Duodenal mucosa (tissue), 2 donors: ENCODE results near the gene SCMH1.

Source experiments
- H3K27ac ChIP-seq: one replicate; pipeline ENCODE4 v1.7.0; 2013; ENCODE audit warnings: low read depth, low read length
- H3K27me3 ChIP-seq, 2 donors: one replicate each; pipeline ENCODE4 v1.7.0; 2013; ENCODE audit warnings: low read length in 2 of 2, control low read depth in 1 of 2; ENCODE audit not compliant: insufficient read depth in 2 of 2, control insufficient read depth in 1 of 2
- H3K36me3 ChIP-seq, 2 donors: one replicate each; pipeline ENCODE4 v1.7.0; 2013; ENCODE audit warnings: low read length in 2 of 2, control low read depth in 1 of 2; ENCODE audit not compliant: insufficient read depth in 2 of 2, control insufficient read depth in 1 of 2
- H3K4me1 ChIP-seq, 2 donors: one replicate each; pipeline ENCODE4 v1.7.0; 2013; ENCODE audit warnings: low read length in 2 of 2, control low read depth in 1 of 2; ENCODE audit not compliant: insufficient read depth in 2 of 2, control insufficient read depth in 1 of 2
- H3K4me3 ChIP-seq, 2 donors: one replicate each; pipeline ENCODE4 v1.7.0; 2013; ENCODE audit warnings: low read length in 2 of 2, low read depth in 1 of 2
- H3K9ac ChIP-seq, 2 donors: one replicate each; pipeline ENCODE4 v1.7.0; 2013; ENCODE audit warnings: low read length in 2 of 2, low read depth in 1 of 2
- H3K9me3 ChIP-seq, 2 donors: one replicate each; pipeline ENCODE4 v1.7.0; 2013; ENCODE audit warnings: low read length in 2 of 2, control low read depth in 1 of 2; ENCODE audit not compliant: control insufficient read depth in 1 of 2

The SCMH1 gene

GRCh38 chr1:41278076-41278475 lies 36.0 kb upstream of the SCMH1 start:
- no peak overlapping the region for H3K27ac ChIP-seq
- H3K9ac ChIP-seq = no peak overlapping the region
- H3K36me3 ChIP-seq = no peaks in the 10 kb centered on the region
- H3K4me1 ChIP-seq = no peaks in the 10 kb centered on the region
- H3K27me3 ChIP-seq = peaks cover 4 to 7% of the 10 kb centered on the region in 2 donors
- H3K9me3 ChIP-seq = no peaks in the 10 kb centered on the region
- no peak overlapping the region for H3K4me3 ChIP-seq

GRCh38 chr1:41277371-41277975 lies 35.4 kb upstream of the SCMH1 start:
- H3K9me3 ChIP-seq = no peaks in the 10 kb centered on the region
- no peak overlapping the region for H3K27ac ChIP-seq
- no peak overlapping the region for H3K4me3 ChIP-seq
- H3K9ac ChIP-seq = no peak overlapping the region
- no peaks in the 10 kb centered on the region for H3K4me1 ChIP-seq
- no peaks in the 10 kb centered on the region for H3K36me3 ChIP-seq
- peaks cover 0 to 7% of the 10 kb centered on the region in 2 donors for H3K27me3 ChIP-seq

- Histone ChIP-seq H3K4me1 (no peaks in the 10 kb centered on the region), H3K27me3 (peaks cover 0 to 7% of the 10 kb centered on the region in 2 donors)
Observed at GRCh38 chr1:41275831-41276230, 33.7 kb upstream of the SCMH1 start.

DNA sequence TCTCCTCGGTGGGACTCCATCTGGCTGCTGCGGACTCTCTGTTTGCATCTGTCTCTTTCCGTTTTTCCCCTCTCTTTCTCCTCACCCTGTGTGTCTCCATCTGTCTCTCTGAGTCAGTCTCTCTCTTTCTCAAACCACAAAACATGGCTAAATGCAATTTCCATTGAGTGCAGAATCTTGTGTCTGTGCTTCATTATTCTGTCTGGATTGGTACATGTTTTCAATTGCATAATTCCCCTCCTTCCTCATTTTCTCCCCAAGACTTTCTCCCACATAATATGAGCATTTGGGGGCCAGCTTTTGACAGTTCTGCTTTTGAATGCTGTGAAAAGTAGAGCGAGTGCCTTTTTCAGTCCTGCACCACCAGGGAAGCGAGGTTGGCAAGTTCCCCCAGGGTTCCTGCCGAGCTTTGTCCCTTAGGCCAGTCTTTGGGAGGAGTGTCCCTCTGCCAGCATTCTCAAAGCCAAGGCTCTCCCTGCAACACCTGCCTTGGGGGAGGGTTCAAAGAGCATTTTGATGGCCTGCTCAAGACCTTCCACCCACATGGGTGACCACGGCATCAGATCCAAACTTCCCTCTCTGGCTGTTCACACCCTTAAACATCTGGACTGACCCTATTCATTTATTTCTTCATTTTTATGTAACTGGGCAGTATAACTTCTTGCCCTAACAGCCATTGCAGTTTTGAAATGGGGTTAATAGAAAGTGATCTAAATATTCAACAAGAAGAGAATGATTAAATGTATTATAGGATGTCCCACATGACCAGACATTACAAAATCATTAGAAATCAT lies 32.8 kb upstream of the SCMH1 start:
- Histone ChIP-seq H3K27ac (no peak overlapping the region), H3K4me1 (no peaks in the 10 kb centered on the region), H3K9me3 (no peaks in the 10 kb centered on the region), H3K27me3 (peaks cover 0 to under 1% of the 10 kb centered on the region in 2 donors), H3K9ac (no peak overlapping the region), H3K36me3 (no peaks in the 10 kb centered on the region), H3K4me3 (no peak overlapping the region)

More at GRCh38 chr1:41275831-41276230, 33.7 kb upstream of the SCMH1 start:
- Histone ChIP-seq H3K36me3 (no peaks in the 10 kb centered on the region), H3K27ac (no peak overlapping the region), H3K9ac (no peak overlapping the region), H3K4me3 (no peak overlapping the region), H3K9me3 (no peaks in the 10 kb centered on the region)

GRCh38 chr1:41272601-41273000 lies 30.5 kb upstream of the SCMH1 start:
- no peak overlapping the region for H3K9ac ChIP-seq
- no peaks in the 10 kb centered on the region for H3K4me1 ChIP-seq
- no peak overlapping the region for H3K27ac ChIP-seq
- H3K9me3 ChIP-seq = no peaks in the 10 kb centered on the region
- no peaks in the 10 kb centered on the region for H3K27me3 ChIP-seq
- H3K4me3 ChIP-seq = no peak overlapping the region
- no peaks in the 10 kb centered on the region for H3K36me3 ChIP-seq

DNA sequence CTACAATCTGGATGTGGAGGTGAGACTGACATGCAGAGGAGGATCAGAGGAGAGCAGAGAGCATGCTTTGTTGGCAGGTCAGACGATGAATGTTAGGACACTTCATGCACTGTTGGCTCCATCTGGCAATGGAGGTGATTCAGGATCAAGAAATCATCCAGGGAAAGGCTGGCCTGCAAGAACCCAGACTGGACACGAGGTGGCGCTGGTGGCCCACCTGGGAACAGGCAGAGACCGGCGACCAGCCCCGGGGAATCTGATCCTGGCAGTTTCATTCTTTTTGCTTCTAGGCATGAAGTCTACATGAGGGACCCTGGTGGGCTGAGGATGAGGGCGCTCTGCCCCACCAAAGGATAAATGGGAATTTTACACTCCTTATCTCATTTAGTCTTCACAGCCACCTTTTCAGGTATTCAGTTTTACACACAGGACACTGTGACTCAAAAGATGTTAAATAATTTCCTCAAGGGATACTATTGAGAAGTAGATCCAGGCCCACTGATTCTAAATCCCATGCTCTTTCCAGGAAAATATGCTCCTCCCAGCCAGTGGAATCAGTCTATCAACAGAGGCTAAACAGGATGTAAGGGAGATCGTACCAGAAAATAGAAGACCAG lies 26.2 kb upstream of the SCMH1 start:
- H3K4me1 ChIP-seq = no peaks in the 10 kb centered on the region
- no peak overlapping the region for H3K4me3 ChIP-seq
- H3K36me3 ChIP-seq = no peaks in the 10 kb centered on the region
- H3K9ac ChIP-seq = no peak overlapping the region
- no peaks in the 10 kb centered on the region for H3K9me3 ChIP-seq
- no peak overlapping the region for H3K27ac ChIP-seq
- no peaks in the 10 kb centered on the region for H3K27me3 ChIP-seq

DNA sequence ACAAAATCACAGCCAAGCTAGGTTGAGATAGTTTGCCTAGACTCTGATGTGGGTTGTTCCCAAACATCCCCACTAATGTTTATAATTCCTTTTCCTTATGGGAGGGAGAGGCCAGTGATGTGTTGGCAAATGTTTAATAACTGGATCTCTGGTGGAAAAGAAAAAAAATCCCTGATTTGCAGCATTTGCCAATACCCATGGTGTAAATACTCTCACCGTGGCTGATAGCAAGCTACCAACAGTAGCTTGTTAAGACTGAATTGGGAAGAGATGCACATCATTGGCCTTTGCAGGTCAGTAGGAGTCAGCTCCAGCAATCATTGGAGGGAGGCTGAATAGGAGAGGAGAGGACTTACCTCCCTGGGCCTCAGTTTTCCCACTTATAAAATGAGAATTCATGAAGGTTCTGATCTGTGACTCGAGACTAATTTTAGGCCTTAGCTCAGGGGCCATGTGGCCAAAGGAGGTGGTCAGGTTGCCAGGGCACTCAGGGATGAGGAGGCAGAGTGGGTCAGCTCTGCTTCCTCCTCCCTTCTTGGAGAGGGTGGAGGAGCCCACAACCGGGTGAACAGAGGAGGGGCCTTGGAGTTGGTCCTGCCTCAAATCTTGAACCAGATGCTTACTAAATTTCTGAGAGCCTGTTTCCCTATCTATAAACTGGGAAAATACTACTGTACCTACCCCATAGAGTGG lies 20.0 kb upstream of the SCMH1 start:
- Histone ChIP-seq H3K9ac (no peak overlapping the region), H3K4me1 (no peaks in the 10 kb centered on the region), H3K27ac (no peak overlapping the region), H3K4me3 (no peak overlapping the region), H3K27me3 (no peaks in the 10 kb centered on the region), H3K9me3 (no peaks in the 10 kb centered on the region), H3K36me3 (no peaks in the 10 kb centered on the region)

DNA sequence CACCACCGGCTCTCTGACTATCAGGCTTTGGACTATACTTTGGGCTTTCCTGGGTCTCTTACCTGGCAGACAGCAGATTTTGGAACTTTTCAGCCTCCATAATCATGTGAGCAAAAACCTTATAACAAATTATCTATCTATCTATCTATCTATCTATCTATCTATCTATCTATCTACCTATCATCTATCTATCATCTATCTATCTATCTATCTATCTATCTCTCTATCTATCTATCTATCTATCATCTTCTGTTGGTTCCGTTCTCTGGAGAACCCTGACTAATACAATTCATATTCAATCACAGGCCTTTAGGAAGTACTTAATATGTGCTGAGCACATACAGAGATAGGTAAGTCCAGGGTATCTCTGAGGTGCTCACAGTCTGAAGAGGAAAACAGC lies 18.7 kb upstream of the SCMH1 start:
- Histone ChIP-seq H3K9me3 (no peaks in the 10 kb centered on the region), H3K27ac (no peak overlapping the region)

DNA sequence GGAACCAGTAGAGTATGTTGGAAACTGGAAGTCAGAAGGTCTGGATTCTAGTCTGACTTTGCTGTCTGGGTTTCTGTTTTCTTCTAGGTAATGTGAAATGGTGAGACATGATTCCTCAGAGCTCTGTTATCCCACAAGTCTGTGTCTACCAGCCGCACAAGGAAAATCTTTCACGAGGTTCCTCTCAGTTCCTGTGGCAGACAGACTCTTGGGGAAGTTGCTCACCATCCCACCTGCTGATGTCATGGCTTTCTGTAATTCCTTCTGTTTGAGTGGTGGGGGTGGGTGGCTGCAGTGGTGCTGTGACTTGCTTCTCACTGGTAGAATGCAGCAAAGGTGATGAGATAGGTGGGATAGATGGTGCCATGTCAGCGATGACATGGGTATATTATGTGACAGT lies 17.1 kb upstream of the SCMH1 start:
- Histone ChIP-seq H3K4me1 (no peaks in the 10 kb centered on the region), H3K4me3 (no peak overlapping the region), H3K9me3 (no peaks in the 10 kb centered on the region), H3K9ac (no peak overlapping the region), H3K36me3 (no peaks in the 10 kb centered on the region), H3K27ac (no peak overlapping the region), H3K27me3 (no peaks in the 10 kb centered on the region)

More for the DNA sequence above, 18.7 kb upstream of the SCMH1 start:
- Histone ChIP-seq H3K9ac (no peak overlapping the region), H3K4me3 (no peak overlapping the region), H3K27me3 (no peaks in the 10 kb centered on the region), H3K36me3 (no peaks in the 10 kb centered on the region), H3K4me1 (no peaks in the 10 kb centered on the region)

- no peak overlapping the region for H3K27ac ChIP-seq
- no peak overlapping the region for H3K4me3 ChIP-seq
Observed at GRCh38 chr1:41255978-41256377, 13.9 kb upstream of the SCMH1 start.

More at GRCh38 chr1:41255978-41256377, 13.9 kb upstream of the SCMH1 start:
- Histone ChIP-seq H3K36me3 (no peaks in the 10 kb centered on the region), H3K27me3 (no peaks in the 10 kb centered on the region), H3K4me1 (no peaks in the 10 kb centered on the region), H3K9me3 (no peaks in the 10 kb centered on the region), H3K9ac (no peak overlapping the region)
